ENCODE data around the gene ANKFY1.

ANKFY1 gene

GRCh38 chr17:4248504-4249277 lies 15.1 kb downstream of the ANKFY1 start:
- DNase-seq (ENCODE audit: low spot score in 2 of 2) = no peak
- Mint-ChIP-seq H3K4me3 (no peak overlapping the region), H3K4me1 (peaks cover 45% of the 10 kb centered on the region), H3K27ac (ENCODE audit: low read depth) (no peak overlapping the region), H3K36me3 (ENCODE audit: insufficient read depth) (peaks cover 4% of the 10 kb centered on the region), H3K27me3 (no peaks in the 10 kb centered on the region), H3K9me3 (no peaks in the 10 kb centered on the region)
- no peak for ATAC-seq (replicated peaks; ENCODE audit: extremely low read depth, poor library complexity, severe bottlenecking)

GRCh38 chr17:4247971-4248388 lies 15.8 kb downstream of the ANKFY1 start:
- Mint-ChIP-seq H3K27me3 (no peaks in the 10 kb centered on the region), H3K9me3 (no peaks in the 10 kb centered on the region), H3K36me3 (ENCODE audit: insufficient read depth) (peaks cover 4% of the 10 kb centered on the region), H3K4me3 (no peak overlapping the region), H3K4me1 (peaks cover 39% of the 10 kb centered on the region), H3K27ac (ENCODE audit: low read depth) (no peak overlapping the region)
- DNase-seq (ENCODE audit: low spot score in 2 of 2) (no peak), ATAC-seq (replicated peaks; ENCODE audit: extremely low read depth, poor library complexity, severe bottlenecking) (no peak)

DNA sequence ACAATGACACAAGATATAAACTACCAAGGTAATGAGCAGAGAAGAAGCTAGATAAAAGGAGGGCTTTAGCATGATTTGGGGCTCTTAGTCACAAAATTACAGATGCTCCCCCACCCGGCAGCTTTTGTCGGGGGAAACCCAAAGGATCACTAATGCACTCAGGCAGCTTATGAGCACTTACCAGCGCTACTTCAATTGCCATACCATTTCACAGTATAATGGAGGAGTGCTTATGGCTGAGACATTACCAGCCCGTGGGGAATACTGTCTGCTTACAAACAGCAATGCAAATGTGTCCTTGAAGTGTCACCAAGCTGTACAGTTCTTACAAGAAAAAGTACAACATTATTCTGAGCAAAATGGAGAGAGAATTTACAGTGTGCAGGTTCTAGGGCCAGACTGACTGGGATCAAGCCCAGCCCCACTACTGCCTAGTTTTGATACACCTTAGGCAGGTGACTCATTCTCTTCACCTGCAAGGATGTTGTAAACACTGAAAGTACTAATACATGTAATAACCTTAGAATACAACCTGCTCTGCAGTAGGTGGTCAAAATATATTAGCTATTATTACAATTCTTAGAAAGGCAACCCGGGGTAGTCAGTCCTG lies 16.3 kb downstream of the ANKFY1 start:
- Mint-ChIP-seq H3K36me3 (ENCODE audit: insufficient read depth) (peaks cover 4% of the 10 kb centered on the region), H3K27me3 (no peaks in the 10 kb centered on the region), H3K4me3 (no peak overlapping the region), H3K9me3 (no peaks in the 10 kb centered on the region), H3K27ac (ENCODE audit: low read depth) (no peak overlapping the region), H3K4me1 (peaks cover 39% of the 10 kb centered on the region)
- no peak for DNase-seq (ENCODE audit: low spot score in 2 of 2)
- no peak for ATAC-seq (replicated peaks; ENCODE audit: extremely low read depth, poor library complexity, severe bottlenecking)

DNA sequence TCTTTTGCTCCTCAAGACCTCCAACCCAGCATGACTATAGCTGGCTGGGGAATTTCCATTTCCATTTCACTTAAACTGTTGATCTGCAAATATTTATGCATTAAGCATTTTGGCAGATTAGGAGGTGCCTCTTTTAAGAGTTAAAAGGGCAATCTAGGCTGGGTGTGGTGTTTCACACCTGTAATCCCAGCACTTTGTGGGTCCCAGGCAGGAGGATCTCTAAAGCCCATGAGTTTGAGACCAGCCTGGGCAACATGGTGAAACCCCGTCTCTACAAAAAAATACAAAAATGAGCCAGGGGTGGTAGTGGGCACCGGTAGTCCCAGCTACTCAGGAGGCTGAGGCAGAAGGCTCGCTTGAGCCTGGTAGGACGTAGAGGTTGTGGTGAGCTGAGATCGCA lies 17.1 kb downstream of the ANKFY1 start:
- H3K27ac Mint-ChIP-seq (ENCODE audit: low read depth) = no peak overlapping the region
- H3K4me3 Mint-ChIP-seq = no peak overlapping the region
- H3K4me1 Mint-ChIP-seq = peaks cover 34% of the 10 kb centered on the region
- H3K36me3 Mint-ChIP-seq (ENCODE audit: insufficient read depth) = peaks cover 11% of the 10 kb centered on the region
- ATAC-seq (replicated peaks; ENCODE audit: extremely low read depth, poor library complexity, severe bottlenecking) (no peak), DNase-seq (ENCODE audit: low spot score in 2 of 2) (no peak)
- H3K9me3 Mint-ChIP-seq = no peaks in the 10 kb centered on the region
- H3K27me3 Mint-ChIP-seq = no peaks in the 10 kb centered on the region

GRCh38 chr17:4241535-4241934 lies 22.2 kb downstream of the ANKFY1 start:
- Mint-ChIP-seq H3K9me3 (no peaks in the 10 kb centered on the region), H3K4me3 (no peak overlapping the region), H3K4me1 (peaks cover 11% of the 10 kb centered on the region), H3K36me3 (ENCODE audit: insufficient read depth) (peaks cover 30% of the 10 kb centered on the region), H3K27me3 (no peaks in the 10 kb centered on the region), H3K27ac (ENCODE audit: low read depth) (no peak overlapping the region)
- ATAC-seq (replicated peaks; ENCODE audit: extremely low read depth, poor library complexity, severe bottlenecking) (no peak), DNase-seq (ENCODE audit: low spot score in 2 of 2) (no peak)

DNA sequence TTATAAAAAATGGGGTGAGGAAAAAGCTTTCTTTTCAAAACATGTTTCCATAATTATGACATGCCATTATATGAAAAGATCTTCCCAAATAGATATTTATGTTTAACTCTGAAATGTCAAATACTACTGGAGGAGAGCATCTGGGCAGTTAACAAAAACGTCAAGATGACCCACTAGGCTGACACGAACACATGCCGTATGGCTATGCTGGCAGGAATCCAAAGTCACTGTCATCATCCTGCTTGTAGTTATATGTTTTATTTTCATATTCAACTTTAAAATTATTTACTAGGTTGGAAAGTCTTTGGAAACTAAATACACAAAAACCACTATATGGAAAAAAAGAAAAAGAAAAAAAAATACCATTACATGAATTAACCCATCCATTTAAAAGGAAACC lies 27.3 kb downstream of the ANKFY1 start:
- no peaks in the 10 kb centered on the region for H3K27me3 Mint-ChIP-seq
- no peaks in the 10 kb centered on the region for H3K9me3 Mint-ChIP-seq
- DNase-seq (ENCODE audit: low spot score in 2 of 2) = no peak
- H3K27ac Mint-ChIP-seq (ENCODE audit: low read depth) = no peak overlapping the region
- peaks cover 37% of the 10 kb centered on the region for H3K36me3 Mint-ChIP-seq (ENCODE audit: insufficient read depth)
- peaks cover 17% of the 10 kb centered on the region for H3K4me1 Mint-ChIP-seq
- ATAC-seq (replicated peaks; ENCODE audit: extremely low read depth, poor library complexity, severe bottlenecking) = no peak
- no peak overlapping the region for H3K4me3 Mint-ChIP-seq

DNA sequence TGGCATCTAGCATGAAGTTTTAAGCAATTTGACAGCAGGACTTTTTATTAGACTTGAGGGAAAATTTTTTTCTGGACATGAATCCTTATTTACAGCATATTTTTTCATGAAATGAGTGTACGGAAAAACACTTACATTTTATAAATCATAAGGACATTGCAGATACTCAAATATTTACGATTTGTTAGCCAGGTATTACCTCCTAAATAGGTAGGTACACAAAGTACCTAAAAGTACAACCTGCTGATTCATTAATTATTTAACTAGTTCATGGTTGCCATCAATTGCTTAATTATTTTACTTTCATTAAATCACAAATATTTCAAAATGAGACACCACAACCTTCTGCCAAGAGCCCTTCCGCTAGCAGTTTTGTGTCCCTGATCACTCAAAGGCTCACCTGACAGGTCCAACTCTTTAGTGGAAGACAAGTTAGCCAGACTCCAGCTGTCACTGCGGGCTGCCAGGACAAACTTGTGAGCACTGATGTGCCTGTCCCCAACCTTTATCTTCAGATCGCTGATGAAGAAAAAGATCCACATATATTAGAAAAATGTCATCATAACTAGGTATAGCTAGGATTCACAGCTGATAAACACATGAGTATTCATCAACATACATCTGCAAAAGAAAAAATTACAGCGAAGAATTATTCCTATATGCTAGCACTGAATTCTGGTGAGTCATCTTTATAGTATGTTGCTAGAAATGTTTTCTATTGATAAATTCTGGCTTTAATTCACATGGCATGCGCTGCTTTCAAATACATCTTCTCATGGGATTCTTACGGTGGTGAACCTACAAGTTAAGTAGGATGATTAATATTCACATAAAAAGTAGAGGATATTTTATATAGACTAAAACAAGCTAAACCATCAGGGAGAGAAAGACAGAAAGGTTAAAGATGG lies 28.2 kb downstream of the ANKFY1 start:
- Mint-ChIP-seq H3K4me3 (no peak overlapping the region), H3K4me1 (peaks cover 17% of the 10 kb centered on the region), H3K27ac (ENCODE audit: low read depth) (no peak overlapping the region), H3K27me3 (no peaks in the 10 kb centered on the region), H3K36me3 (ENCODE audit: insufficient read depth) (peaks cover 30% of the 10 kb centered on the region), H3K9me3 (no peaks in the 10 kb centered on the region)
- no peak for DNase-seq (ENCODE audit: low spot score in 2 of 2)
- ATAC-seq (replicated peaks; ENCODE audit: extremely low read depth, poor library complexity, severe bottlenecking) = no peak

- DNase-seq (ENCODE audit: low spot score in 2 of 2) = no peak
- Mint-ChIP-seq H3K4me3 (no peak overlapping the region), H3K36me3 (ENCODE audit: insufficient read depth) (peaks cover 21% of the 10 kb centered on the region), H3K27me3 (no peaks in the 10 kb centered on the region), H3K9me3 (no peaks in the 10 kb centered on the region), H3K4me1 (peaks cover 17% of the 10 kb centered on the region), H3K27ac (ENCODE audit: low read depth) (no peak overlapping the region)
- ATAC-seq (replicated peaks; ENCODE audit: extremely low read depth, poor library complexity, severe bottlenecking) = no peak
Measured at GRCh38 chr17:4234401-4234800, 29.4 kb downstream of the ANKFY1 start.

DNA sequence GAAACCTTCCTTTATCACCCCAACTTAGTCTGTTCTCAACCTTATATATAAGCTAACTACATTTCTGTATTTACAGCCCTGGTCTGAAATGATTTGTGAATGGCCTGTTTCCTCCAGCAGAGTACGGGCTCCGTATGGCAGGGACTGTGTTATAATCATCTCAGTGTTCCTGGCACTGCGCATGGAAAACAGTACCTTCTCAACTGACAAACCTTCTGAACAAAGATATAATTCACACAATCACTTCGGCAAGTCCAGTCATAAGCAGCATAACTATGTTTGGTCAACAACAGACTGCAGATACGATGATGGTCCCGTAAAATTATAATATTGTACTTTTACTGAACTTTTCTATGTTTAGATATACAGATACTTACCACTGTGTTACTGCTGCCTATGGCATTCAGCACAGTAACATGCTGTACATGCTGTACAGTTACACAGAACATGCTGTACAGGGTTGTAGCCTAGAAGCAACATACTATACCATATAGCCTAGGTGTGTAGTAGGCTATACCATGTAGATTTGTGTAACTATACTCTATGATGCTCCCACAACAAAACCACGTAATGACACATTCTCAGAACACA lies 30.0 kb downstream of the ANKFY1 start:
- ATAC-seq (replicated peaks; ENCODE audit: extremely low read depth, poor library complexity, severe bottlenecking) = no peak
- no peak overlapping the region for H3K4me3 Mint-ChIP-seq
- H3K36me3 Mint-ChIP-seq (ENCODE audit: insufficient read depth) = peaks cover 20% of the 10 kb centered on the region
- H3K4me1 Mint-ChIP-seq = peaks cover 17% of the 10 kb centered on the region
- no peak overlapping the region for H3K27ac Mint-ChIP-seq (ENCODE audit: low read depth)
- H3K9me3 Mint-ChIP-seq = no peaks in the 10 kb centered on the region
- no peak for DNase-seq (ENCODE audit: low spot score in 2 of 2)
- no peaks in the 10 kb centered on the region for H3K27me3 Mint-ChIP-seq

GRCh38 chr17:4232168-4232813 lies 31.5 kb downstream of the ANKFY1 start:
- ATAC-seq (replicated peaks; ENCODE audit: extremely low read depth, poor library complexity, severe bottlenecking) = peak; percentile 76
- Mint-ChIP-seq H3K36me3 (ENCODE audit: insufficient read depth) (peaks cover 18% of the 10 kb centered on the region), H3K4me1 (peaks cover 17% of the 10 kb centered on the region)

GRCh38 chr17:4229627-4230541 lies 33.9 kb downstream of the ANKFY1 start:
- ATAC-seq (replicated peaks; ENCODE audit: extremely low read depth, poor library complexity, severe bottlenecking) (no peak), DNase-seq (ENCODE audit: low spot score in 2 of 2) (no peak)
- Mint-ChIP-seq H3K27me3 (no peaks in the 10 kb centered on the region), H3K36me3 (ENCODE audit: insufficient read depth) (peaks cover 8% of the 10 kb centered on the region), H3K9me3 (no peaks in the 10 kb centered on the region), H3K4me1 (peaks cover 17% of the 10 kb centered on the region), H3K27ac (ENCODE audit: low read depth) (no peak overlapping the region), H3K4me3 (no peak overlapping the region)

More at GRCh38 chr17:4232168-4232813, 31.5 kb downstream of the ANKFY1 start:
- Mint-ChIP-seq H3K27me3 (no peaks in the 10 kb centered on the region), H3K27ac (ENCODE audit: low read depth) (peak overlapping the region; percentile 24), H3K4me3 (no peak overlapping the region), H3K9me3 (no peaks in the 10 kb centered on the region)
- no peak for DNase-seq (ENCODE audit: low spot score in 2 of 2)

All from central memory CD8-positive, alpha-beta T cell (primary cell).